PC-3 (cell line): ENCODE data around the gene BICRAL. TPM values are rescaled to one million over a fixed set of nuclear protein-coding genes. Genes with fewer than 3 reads are reported as not detected.

Source experiments
- ATAC-seq: fragments of 200-7000 bp; cut with Tn5 transposase; 2 replicates; pipeline ENCODE4 v1.9.1; 2020; ENCODE audit warnings: mild to moderate bottlenecking, moderate library complexity
- BruUV-seq: library from RNA; stranded (reverse); fragments of 400-500 nt; replicated peaks from 2 replicates; lab custom pipeline; 2021; lab: Mats Ljungman, UMichigan
- CTCF ChIA-PET: fragments of 300-600 bp; sonication (Branson Sonifier 250); formaldehyde crosslinking; loops from one replicate; lab custom pipeline; 2022; ENCODE audit warnings: antibody characterized with exemption; lab: Charles Lee
- POLR2A ChIA-PET: fragments of 300-600 bp; sonication (Branson Sonifier 250); formaldehyde crosslinking; loops from one replicate; lab custom pipeline; 2022; ENCODE audit warnings: antibody characterized with exemption; ENCODE audit not compliant: unreplicated experiment; lab: Charles Lee
- DNase-seq: peaks from one replicate; pipeline ENCODE4 v3.0.0-alpha.2; 2015
- H2AFZ ChIP-seq: fragments of 300-600 bp; sonication (generic); 2 replicates; pipeline ENCODE4 v1.6.0; 2016; ENCODE audit warnings: antibody characterized with exemption, low read length
- H3F3A ChIP-seq: fragments of 300-600 bp; sonication (generic); one replicate; pipeline ENCODE4 v1.6.0; 2017; ENCODE audit warnings: antibody characterized with exemption, low read length, control low read depth, mild to moderate bottlenecking; ENCODE audit not compliant: unreplicated experiment
- H3K27ac ChIP-seq: fragments of 300-600 bp; sonication (generic); 2 replicates; pipeline ENCODE4 v1.5.1; 2016; ENCODE audit warnings: mild to moderate bottlenecking, low read length
- H3K27me3 ChIP-seq: fragments of 300-600 bp; sonication (generic); 2 replicates; pipeline ENCODE4 v1.6.1; 2016; ENCODE audit warnings: low read length, mixed read lengths
- H3K36me3 ChIP-seq: fragments of 300-600 bp; sonication (generic); 2 replicates; pipeline ENCODE4 v1.6.1; 2016; ENCODE audit warnings: low read depth, mixed run types, low read length, mixed read lengths
- H3K4me1 ChIP-seq: fragments of 300-600 bp; sonication (generic); 2 replicates; pipeline ENCODE4 v1.5.1; 2016; ENCODE audit warnings: low read length; ENCODE audit not compliant: insufficient read depth
- H3K4me2 ChIP-seq: fragments of 300-600 bp; sonication (generic); 2 replicates; pipeline ENCODE4 v1.6.0; 2016; ENCODE audit warnings: low read length
- H3K4me3 ChIP-seq: fragments of 300-600 bp; sonication (generic); 2 replicates; pipeline ENCODE4 v1.5.1; 2016; ENCODE audit warnings: mild to moderate bottlenecking, low read length, mixed read lengths
- H3K79me2 ChIP-seq: fragments of 300-600 bp; sonication (generic); 2 replicates; pipeline ENCODE4 v1.6.1; 2017; ENCODE audit warnings: low read length, mixed read lengths
- H3K9ac ChIP-seq: fragments of 300-600 bp; sonication (generic); 2 replicates; pipeline ENCODE4 v1.6.0; 2016; ENCODE audit warnings: mild to moderate bottlenecking, low read length
- H3K9me2 ChIP-seq: fragments of 300-600 bp; sonication (generic); replicated peaks from 2 replicates; pipeline ENCODE4 v1.6.1; 2016; ENCODE audit warnings: mixed run types, low read length, mixed read lengths
- H3K9me3 ChIP-seq: fragments of 300-600 bp; sonication (generic); 2 replicates; pipeline ENCODE4 v1.6.1; 2016; ENCODE audit warnings: low read length, mixed read lengths
- H4K20me1 ChIP-seq: fragments of 300-600 bp; sonication (generic); 2 replicates; pipeline ENCODE4 v1.6.1; 2016; ENCODE audit warnings: low read length, mixed read lengths
- EZH2 ChIP-seq: fragments of 300-600 bp; sonication (generic); IDR thresholded peaks from one replicate; pipeline ENCODE4 v1.6.1; 2017; ENCODE audit warnings: antibody characterized with exemption, mild to moderate bottlenecking, low read length; ENCODE audit not compliant: unreplicated experiment
- EZH2phosphoT487 ChIP-seq: fragments of 300-600 bp; sonication (generic); IDR thresholded peaks from 2 replicates; pipeline ENCODE4 v1.6.1; 2018; ENCODE audit warnings: mild to moderate bottlenecking, antibody characterized with exemption, low read length, borderline replicate concordance
- intact Hi-C: fragments of 100-400 bp; cut with micrococcal nuclease; formaldehyde crosslinking; loops from 2 replicates; pipeline ENCODE4 v1.9.0; 2023
- total RNA-seq: library from RNA; depleted of rRNA; stranded (reverse); fragments of >200 nt; gene quantifications from 2 replicates; pipeline ENCODE4 v1.2.3, GENCODE V29; 2014
- TF ChIP-seq, protein P1 (sequence below): fragments of 300-600 bp; sonication (generic); conservative IDR thresholded peaks from 2 replicates; pipeline ENCODE4 v1.5.1; 2017; ENCODE audit warnings: antibody characterized with exemption, low read depth, mild to moderate bottlenecking, low read length

BICRAL gene
- total RNA-seq, 1 experiment from 2014 or later = 3.3 TPM

GRCh38 chr6:42756722-42757121, 25.1 kb upstream of the BICRAL start:
- H3K4me3 ChIP-seq = no peak overlapping the region
- H3K9ac ChIP-seq = no peak overlapping the region
- ChIA-PET POLR2A (no interaction called here), CTCF (no interaction called here)
- no TSS peak for BruUV-seq
- H3K79me2 ChIP-seq = no peaks in the 10 kb centered on the region
- intact Hi-C loops = no loop called here
- no peak overlapping the region for H3K27ac ChIP-seq
- DNase-seq (no peak), ATAC-seq (no peak)
- no peaks in the 10 kb centered on the region for H3F3A ChIP-seq
- H3K9me3 ChIP-seq = no peaks in the 10 kb centered on the region
- no peaks in the 10 kb centered on the region for H4K20me1 ChIP-seq
- H3K36me3 ChIP-seq = no peaks in the 10 kb centered on the region
- H3K27me3 ChIP-seq = no peaks in the 10 kb centered on the region
- H3K4me2 ChIP-seq = no peak overlapping the region
- H3K9me2 ChIP-seq = no peaks in the 10 kb centered on the region
- TF ChIP-seq, protein P1, sequence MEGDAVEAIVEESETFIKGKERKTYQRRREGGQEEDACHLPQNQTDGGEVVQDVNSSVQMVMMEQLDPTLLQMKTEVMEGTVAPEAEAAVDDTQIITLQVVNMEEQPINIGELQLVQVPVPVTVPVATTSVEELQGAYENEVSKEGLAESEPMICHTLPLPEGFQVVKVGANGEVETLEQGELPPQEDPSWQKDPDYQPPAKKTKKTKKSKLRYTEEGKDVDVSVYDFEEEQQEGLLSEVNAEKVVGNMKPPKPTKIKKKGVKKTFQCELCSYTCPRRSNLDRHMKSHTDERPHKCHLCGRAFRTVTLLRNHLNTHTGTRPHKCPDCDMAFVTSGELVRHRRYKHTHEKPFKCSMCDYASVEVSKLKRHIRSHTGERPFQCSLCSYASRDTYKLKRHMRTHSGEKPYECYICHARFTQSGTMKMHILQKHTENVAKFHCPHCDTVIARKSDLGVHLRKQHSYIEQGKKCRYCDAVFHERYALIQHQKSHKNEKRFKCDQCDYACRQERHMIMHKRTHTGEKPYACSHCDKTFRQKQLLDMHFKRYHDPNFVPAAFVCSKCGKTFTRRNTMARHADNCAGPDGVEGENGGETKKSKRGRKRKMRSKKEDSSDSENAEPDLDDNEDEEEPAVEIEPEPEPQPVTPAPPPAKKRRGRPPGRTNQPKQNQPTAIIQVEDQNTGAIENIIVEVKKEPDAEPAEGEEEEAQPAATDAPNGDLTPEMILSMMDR = no peak
- TF ChIP-seq EZH2phosphoT487 = no peak
- TF ChIP-seq EZH2 = no peak
- H2AFZ ChIP-seq = no peak overlapping the region
- H3K4me1 ChIP-seq = no peaks in the 10 kb centered on the region

DNA sequence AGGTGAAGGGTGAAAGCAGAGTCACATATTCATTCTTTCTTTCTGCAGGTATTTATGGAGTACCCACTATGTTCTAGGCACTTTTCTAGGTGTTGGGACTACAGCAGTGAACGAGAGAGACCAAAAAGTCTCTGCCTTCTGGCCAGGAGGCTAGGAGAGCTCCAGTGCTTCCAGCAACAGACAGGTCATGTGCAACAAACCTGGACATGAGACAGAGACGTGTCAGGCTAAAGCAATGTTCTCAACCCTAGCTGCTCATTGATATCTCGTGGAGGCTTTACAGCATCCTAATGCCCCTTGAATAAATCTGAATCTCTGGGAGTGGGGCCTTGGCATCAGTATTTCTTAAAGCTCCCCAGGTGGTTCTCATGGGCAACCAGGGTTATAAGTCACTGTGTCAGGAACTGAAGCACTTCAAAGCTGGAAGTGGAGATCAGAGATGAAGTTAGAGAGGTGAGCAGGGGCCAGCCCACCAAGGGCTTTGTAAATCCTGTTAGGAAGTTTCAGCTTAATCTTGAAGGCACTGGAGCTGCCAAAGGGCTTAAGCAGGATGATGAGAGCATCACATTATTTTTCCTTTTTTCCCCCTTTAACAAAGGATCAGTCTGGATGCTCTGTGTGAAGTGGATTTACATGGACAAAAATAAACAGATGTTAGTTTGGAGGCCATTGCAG, 23.0 kb upstream of the BICRAL start:
- Histone ChIP-seq H3K9me2 (no peaks in the 10 kb centered on the region), H3K27me3 (no peaks in the 10 kb centered on the region), H3K27ac (no peak overlapping the region), H3K4me2 (no peak overlapping the region), H4K20me1 (no peaks in the 10 kb centered on the region), H3K79me2 (no peaks in the 10 kb centered on the region), H3K4me3 (no peak overlapping the region), H2AFZ (no peak overlapping the region), H3K4me1 (no peaks in the 10 kb centered on the region), H3K9me3 (no peaks in the 10 kb centered on the region), H3K9ac (no peak overlapping the region), H3K36me3 (no peaks in the 10 kb centered on the region), H3F3A (no peaks in the 10 kb centered on the region)
- ChIA-PET POLR2A (no interaction called here), CTCF (no interaction called here)
- DNase-seq (no peak), ATAC-seq (no peak)
- BruUV-seq = no TSS peak
- intact Hi-C loops = no loop called here
- TF ChIP-seq EZH2 (no peak), EZH2phosphoT487 (no peak)
- TF ChIP-seq, protein P1 = no peak

GRCh38 chr6:42761287-42762067, 20.4 kb upstream of the BICRAL start:
- H3K9me3 ChIP-seq = no peaks in the 10 kb centered on the region
- no peaks in the 10 kb centered on the region for H3K36me3 ChIP-seq
- H3K27me3 ChIP-seq = no peaks in the 10 kb centered on the region
- DNase-seq (no peak), ATAC-seq (no peak)
- intact Hi-C loops = no loop called here
- no TSS peak for BruUV-seq
- no peak overlapping the region for H3K4me3 ChIP-seq
- H2AFZ ChIP-seq = no peak overlapping the region
- CTCF ChIA-PET = no interaction called here
- no peaks in the 10 kb centered on the region for H3K9me2 ChIP-seq
- H3K9ac ChIP-seq = no peak overlapping the region
- no peaks in the 10 kb centered on the region for H3K79me2 ChIP-seq
- peaks cover 8% of the 10 kb centered on the region for H3F3A ChIP-seq
- H4K20me1 ChIP-seq = no peaks in the 10 kb centered on the region
- no peak overlapping the region for H3K27ac ChIP-seq
- TF ChIP-seq EZH2phosphoT487 (no peak), EZH2 (no peak)
- TF ChIP-seq, protein P1 = no peak
- H3K4me2 ChIP-seq = no peak overlapping the region
- H3K4me1 ChIP-seq = peaks cover 17% of the 10 kb centered on the region
- POLR2A ChIA-PET = no interaction called here
